NK-92 treated with Interleukin-12 subunit alpha and Interleukin-12 subunit beta, amount 100 ng/mL, for 24 hours (cell line): ENCODE measurements around the gene MAPK4.
"Not testable (repeated sequence)": the region's sequence is repeated elsewhere in the genome, so short reads cannot be mapped to it uniquely, and the experiment has no call there.

Experiments
- DNase-seq: peaks from one replicate; lab custom pipeline; 2025; lab: John Stamatoyannopoulos, UW

MAPK4 gene

DNA sequence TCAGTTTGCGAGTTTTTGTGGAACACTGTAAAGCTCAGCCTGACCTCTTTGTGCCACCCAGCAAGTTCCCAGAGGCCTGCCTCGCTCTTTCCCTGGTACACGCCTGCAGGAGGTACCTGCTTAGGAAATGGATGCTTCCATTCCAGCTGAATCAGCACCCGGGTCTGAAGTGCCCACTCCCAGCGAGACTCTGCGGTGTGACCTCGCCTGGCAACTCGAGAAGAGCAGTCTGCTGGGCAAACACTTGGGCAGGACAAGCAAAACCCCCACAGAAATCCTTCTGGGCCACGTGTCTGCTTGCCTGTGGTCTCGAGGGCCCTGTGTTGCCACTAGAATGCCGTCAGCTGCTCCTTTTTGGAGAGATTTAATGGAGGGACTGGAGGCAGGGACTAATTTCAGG is 127.6 kb downstream of the MAPK4 start:
- no peak for DNase-seq

DNA sequence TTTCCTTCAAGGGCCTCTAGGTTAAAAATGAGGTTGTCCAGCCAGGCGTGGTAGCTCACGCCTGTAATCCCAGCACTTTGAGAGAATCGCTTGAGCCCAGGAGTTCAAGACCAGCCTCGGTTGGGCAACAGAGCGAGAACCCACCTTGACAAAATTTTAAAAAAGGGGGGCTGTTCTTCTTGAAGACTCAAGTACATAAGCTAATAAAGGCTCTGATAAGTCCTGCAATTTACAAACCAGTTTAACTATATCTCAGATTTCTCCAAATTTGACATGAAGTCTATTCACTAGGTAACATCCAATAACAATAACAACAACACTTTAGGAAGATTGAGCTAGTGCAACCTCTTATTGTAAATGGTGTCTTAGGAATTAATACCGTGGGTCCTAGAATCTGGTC is 129.7 kb downstream of the MAPK4 start:
- DNase-seq = no peak

DNA sequence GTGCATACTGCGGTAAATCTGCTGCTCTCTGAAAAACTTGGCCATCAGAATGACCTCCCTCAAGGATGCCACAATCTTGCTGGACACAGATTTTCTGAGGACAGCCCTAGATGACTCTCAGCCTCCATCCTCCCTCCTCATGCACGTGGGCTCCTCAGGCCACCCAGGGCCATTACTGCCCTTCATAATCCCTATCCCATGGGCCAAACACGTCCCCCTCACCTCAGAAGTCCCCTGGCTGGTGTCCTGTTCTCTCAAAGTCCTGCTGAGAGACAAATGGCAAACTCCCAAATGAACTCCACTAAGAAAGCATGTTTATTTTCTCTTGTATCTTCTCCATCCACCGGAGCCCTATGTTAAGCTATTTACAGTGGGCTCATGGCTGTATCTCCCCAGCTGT is 134.3 kb downstream of the MAPK4 start:
- DNase-seq = no peak

DNA sequence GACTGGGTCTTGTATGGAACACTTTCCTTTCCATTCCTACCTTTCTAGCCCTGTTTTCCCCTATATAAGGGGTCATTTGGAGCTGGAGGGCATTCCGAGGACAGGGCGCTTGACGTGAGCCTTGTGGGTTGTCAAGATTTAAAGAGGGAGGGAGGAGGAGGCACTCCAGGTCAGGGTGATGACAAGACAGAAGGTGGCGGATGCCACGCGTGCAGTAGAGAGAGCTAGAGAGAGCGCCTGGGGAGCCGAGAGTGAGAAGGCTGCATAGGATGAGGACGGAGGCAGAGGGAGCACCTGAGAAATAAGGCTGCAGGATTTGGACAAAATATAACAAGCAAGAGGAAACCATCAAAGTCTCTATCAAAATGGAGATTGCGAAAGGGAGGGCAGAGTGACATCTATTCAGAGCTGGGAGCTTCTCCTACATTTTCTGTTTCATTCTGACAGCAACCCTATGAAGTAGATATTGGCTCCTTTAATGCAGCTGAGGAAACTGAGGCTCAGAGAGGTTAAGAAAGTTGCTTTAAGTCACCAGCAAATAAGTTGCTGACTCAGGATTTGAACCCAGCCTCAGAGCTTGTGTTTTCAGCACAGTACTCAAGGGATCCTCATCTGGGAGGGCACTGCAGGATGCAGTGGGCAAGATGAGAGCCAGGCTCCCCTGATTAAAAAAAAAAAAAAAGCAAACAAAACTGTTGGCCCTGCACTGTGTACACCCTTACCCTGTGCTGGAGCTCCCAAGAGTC is 135.7 kb downstream of the MAPK4 start:
- DNase-seq = no peak

DNA sequence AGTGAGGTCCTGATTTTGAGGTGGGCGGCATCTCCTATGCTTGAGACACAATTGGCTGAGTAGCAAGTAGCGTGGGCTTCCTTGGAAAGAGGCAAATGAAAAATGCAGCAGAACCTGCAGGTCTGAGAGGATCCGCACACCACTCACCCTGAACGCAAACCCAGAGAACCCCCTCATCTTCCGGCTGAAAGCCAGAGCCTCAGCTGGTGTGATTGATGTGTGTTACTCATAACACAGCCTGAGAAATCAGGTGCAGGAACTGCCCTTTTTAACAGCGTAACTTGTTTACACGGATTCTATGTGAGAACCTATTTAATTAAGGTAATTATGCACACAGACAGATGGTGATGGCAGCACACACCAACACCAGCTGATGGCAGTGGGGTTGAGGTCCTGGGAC is 136.5 kb downstream of the MAPK4 start:
- DNase-seq = no peak

DNA sequence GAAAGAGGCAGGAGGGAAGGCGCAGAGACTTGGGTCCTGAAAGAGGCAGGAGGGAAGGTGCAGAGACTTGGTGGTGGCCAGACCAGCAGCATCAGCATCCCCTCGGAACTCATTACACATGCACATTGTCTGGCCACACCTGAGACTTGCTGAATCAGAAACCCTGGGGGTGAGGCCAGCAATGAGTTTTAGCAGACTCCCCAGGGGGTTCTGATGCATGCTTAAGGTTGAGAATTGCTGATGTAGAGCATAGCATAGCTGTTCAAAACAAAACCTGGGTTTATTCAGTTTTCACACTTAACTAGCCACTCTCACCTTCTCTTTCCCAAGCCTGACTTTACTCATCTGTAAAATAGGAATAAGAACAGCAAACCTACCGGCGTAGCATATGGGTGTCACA is 137.0 kb downstream of the MAPK4 start:
- no peak for DNase-seq

DNA sequence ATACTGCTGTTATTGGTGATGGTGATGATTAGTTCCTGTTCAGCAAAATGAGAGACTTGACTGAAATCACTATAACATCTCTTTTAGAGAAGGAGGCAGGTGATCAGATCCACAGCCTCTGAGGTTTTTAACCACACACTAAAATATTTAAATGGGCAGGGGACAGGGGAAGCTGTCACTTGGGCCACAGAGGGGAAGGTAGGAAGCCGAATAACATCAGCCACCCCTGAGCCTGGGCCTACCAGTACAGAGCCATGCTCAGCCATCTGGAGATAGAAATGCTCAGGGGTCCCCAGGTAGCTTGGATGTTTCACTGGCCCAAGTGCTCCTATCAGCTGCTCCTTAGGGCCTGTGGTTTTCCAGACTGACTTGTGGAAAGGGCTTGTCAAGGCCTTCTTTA is 137.6 kb downstream of the MAPK4 start:
- no peak for DNase-seq

DNA sequence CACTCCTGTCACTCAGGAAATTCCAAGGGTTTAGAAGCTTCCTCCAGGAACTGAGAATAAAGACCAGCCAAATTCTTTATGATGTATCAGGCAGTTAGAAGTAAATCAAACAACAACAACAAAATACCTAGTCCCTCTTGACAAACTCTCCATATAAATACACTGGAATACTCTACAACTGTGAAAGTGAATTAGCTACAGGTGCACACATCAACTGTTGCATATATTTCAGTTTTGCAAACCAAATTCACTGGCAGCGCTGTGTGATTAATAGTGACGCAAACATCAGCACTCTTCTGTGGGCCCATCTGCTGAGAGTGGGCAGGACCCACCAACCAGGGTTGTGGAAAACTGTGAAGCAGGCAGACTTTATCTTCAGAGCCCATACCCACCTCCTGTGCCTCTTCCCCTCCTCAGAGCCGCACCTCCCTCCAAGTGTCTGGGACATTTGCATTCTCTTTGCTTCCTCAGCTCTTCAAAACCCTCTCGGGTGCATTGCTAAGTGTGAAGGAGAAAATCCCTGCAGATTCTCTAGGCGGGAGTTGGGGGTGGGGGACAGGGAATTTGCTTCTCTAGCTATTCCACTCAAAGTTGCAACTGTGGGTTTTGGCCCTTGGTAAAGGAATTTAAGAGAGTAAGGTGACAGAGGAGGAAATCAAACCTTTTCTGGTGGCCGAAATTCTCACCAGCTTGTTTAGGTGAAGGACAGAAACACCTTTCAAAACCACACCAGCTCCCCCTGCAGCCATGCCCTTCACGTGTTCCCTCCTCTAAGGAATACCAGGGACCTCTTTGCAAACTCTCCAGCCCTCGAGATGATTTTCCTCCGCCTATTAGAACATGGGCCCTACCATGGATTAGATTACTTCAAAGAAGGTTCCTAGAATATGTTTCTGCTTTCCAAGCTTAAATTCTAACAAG is 140.6 kb downstream of the MAPK4 start:
- DNase-seq = no peak

DNA sequence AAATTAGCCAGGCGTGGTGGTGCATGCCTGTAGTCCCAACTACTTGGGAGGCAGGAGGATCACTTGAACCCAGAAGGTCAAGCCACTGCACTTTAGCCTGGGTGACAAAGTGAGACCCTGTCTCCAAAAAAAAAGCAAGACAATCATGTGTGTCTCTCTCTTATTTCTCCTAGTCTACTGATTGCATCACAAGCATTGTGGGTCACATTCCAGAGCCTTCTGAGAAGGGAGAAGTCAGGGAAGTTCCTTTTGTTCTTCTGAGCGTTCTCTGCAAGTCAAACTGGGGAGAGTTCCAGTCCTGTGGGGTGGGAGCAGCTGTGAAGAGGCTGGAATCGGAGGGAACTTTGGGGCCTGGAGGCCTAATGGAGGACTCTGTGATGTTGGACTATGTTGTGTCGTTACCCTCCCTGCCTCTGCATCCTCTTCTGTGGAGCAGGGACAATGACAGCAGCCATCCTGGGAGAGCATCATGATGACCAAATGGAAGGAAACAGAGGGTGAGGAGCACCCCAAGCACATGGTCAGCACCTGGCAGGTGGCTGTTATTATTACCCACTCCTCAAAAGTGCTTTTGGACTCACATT is 144.6 kb downstream of the MAPK4 start:
- no peak for DNase-seq

DNA sequence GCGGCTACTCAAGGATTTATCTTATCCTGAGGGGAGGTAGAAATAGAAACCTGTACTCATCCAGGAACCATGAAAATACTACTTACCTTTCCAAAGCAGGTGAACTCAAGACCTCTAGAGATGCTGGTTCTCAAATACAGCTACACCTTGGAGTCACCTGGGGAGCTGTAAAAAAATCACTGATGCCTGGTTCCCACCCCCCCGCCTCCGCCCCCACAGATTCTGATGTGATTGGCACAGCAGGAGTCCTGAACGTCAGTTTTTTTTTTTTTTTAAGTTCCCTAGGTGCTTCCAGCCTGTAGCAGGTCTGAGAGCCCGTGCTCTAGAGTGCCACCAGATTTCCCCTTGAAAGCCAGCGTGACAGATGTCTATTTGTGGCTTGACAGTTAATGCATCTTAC is 146.3 kb downstream of the MAPK4 start:
- no peak for DNase-seq

DNA sequence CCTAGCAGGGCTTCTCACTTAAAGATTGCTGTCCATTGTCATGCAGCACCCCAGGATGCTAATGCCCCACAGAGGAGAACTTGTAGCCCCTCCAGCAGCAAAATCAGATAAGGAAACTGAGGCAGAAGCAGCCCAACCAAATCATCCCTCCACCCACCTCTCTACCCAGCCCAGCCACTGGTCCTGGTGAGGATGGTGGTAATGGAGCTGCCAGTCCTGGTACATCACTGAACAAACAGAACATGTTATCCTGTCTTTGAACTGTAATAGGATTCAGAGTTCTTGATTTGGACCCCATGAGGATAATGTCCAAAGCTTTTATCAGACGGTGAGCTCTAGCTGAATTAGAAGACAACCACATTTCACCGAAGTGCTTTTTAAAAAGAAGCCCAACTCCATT is 146.8 kb downstream of the MAPK4 start:
- DNase-seq = no peak

DNA sequence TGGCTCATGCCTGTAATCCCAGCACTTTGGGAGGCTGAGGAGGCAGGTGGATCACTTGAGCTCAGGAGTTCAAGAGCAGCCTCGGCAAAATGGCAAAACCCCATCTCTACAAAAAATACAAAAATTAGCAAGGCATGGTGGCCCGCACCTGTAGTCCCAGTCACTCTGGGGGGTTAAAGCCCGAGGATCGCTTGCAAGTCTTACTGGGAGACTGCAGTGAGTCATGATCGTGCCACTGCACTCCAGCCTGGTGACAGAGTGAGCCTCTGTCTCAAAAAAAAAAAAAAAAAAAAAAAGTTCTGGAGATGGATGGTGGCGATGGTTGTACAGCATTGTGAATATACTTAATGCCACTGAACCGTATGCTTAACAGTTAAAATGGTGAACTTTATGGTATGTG is 147.4 kb downstream of the MAPK4 start:
- not testable (repeated sequence) for DNase-seq

DNA sequence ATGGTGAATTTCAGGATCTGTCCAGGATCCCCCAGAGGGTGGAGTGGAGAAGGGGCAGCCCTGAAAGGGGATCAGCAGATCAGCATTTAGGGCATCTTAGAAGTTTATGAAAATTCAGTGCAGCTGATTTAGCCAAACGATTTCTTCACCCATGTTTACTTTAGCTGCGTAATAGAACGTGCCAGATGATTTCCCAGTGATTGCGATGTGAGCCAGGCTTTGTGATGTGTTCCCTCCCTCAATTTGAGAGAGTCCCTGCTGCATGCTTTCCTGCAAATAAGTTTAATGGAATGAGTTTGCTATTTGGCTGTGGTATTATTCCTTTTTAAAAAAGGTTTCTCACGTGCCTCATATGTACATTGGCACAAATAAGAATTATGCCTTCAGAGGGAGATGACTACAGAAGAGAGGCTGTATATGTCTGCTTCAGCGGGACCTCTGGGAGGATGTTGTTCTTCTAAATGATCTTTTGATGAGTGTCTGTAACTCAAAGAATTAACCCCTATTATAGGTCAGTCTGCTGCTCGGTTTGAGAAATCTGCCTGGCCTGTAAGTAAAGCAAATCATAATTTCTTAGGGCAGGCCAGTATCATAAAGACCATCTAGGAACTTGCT is 148.1 kb downstream of the MAPK4 start:
- no peak for DNase-seq

DNA sequence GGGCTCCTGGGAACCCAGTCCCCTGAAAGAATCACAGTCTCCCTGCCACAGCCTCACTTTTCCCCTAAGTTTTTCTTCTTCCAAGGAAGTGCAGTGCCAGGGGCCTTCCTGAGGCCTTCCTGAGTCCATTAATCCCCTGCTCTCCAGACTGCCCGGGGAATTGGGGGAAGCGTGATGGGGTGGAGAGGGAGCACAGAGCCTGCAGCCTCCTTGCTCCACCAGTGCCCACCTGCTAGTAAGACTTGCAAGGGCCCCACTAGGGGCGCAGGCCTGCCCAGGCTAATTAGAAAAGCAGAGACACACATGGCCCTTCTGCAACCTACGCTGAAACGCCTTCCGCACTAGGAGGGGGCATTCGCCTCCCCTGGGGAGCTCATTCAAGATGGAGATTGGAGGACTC is 149.3 kb downstream of the MAPK4 start:
- no peak for DNase-seq

DNA sequence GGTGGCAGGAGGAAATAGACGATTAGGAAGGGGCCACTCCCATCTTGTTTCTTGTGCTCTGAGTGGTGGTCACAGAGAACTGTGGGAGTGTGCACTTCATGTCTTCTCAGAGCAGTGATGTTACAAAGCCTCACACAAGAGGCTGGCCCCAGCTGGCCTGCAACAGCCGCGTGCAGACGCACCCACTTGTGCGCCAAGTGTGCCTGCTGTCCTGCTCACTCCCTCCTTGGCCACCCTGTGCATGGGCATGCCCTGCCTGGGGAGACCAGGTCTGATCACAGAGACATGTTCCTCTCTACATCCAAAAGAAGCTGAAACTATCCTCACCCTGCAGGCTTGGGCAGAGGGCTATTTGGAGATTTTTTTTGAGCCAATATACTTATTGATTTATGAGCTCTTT is 151.5 kb downstream of the MAPK4 start:
- DNase-seq = no peak

DNA sequence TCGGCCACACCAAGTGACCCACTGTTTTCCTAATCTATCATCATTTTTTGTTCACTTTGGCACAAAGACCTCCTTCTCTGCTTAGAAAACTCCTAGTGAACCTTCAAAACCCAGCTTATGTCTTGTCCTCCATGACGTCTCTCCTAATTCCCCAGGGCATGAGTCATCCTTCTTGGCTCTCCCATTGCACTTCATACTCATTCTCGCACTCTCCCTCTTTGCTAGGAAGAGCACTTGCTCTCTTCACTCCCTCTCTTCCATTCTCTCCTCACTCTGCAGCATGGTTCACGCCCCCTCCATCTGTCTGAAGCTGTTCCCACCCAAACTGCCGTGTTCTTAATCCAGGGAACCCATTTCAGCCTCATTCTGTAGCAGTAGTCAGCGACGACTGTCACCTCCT is 156.0 kb downstream of the MAPK4 start:
- DNase-seq = no peak

DNA sequence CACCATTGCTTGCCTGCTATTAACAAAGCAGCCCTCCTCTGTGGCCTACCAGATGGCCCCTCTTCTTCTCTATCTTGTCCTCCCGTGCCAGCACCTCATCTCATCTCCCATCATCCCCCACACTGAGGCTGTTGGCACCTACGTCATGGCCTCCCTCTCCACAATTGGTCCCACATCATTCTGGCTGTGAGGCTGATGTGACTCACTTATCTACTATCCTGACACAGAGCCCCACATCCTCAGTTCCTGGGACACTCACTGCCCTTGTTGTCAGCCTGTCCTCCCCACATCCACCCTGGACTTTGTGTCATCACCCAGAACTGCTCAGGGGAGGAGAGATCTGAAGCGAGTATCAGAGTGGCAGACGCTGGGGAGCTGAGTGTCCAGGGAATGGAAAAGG is 157.0 kb downstream of the MAPK4 start:
- no peak for DNase-seq

DNA sequence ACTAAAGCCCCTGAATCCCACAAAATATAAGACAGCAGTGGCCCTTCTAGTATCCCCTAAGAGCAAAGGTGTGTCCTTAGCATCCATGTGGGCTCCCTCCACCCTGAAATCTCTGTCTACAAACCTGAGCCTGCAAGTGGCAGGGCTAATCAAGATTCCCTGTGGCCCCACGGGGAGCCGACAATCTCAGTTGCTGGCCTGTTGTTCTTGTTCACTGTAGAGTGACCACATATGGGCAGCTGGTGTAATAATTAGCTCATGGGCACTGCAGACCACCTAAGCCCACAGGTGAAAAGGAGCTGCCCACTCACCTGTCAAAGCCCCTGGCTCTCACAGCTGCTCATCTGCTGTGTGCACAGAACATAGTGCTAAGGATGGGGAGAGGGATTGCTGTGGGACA is 157.7 kb downstream of the MAPK4 start:
- DNase-seq = no peak

DNA sequence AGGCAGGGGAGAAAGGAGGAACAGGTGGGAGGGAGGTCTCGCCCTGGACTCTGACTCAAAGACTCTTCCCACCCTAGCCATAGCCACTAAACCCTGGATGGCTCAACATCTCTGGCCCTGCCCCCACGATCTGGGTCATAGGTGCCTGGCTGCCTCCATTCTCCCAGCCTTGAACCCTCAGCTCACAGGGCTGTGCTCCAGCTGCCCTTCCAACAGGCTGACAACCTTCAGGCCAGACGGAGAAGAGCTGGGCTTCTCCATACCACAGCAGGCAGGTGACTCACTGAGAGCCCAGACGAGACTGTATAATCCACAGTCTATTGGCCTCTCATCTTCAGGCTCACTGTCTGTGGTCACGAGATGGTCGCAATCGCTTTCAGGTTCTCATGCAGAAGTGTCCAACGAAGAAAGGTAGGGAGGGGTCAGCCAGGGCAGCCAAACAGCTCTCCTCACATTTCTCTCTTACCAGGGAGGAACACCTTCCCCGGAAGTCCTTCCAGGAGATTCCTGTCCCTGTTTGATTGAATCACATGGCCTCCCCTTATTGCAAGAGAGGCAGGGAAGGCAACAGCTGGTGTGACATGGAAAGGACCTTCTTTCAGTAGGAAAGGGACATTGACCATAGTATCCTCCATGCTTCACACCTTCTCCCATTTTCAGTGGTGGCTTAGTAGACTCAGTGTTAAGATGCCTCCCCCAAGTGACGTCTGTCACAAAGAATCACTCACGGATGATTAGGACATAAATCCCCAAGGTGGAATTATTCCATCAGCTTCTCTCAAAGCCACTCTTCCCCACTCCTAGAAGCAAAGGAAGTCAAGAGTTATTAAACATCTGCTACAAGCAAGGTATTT is 159.8 kb downstream of the MAPK4 start:
- DNase-seq = no peak

DNA sequence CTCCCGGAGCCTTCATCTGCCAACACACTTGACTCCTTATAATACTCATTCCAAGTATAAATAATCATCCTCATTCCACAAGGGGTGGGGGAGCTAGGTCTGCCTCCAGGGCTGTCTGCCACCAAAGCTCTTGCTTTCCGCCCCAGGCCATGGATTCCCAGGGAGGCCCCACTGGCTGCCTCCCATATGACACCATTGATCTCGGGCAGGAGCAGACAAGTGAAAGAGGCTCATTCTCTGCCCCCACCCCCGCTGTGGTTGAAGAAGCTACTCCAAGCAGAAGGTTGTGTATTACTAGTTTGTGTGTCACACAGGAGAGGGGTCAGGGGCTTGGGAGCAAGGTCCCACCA is 160.4 kb downstream of the MAPK4 start:
- DNase-seq = no peak

DNA sequence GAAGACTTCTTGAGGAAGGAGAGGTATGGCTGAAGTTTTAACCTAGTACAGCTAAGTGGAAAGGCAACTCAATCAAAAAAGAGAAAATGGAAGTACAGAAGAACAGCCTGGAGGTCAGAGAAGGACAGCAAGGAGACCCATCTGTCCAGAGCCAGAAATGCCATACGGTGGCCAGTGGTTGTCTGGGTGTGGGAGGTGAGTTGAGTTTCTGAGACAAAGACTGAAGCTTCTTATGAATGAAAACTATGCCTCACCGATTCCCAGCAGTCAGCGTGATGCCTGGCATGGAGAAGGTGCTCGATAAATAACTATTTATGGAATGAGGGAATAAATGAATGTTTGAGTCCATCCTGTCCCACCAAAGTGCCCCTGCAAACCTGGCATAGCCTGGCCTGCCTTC is 161.1 kb downstream of the MAPK4 start:
- DNase-seq = no peak
